ENCODE measurements around the gene ABCG4. TPM values are rescaled to one million over a fixed set of nuclear protein-coding genes. Genes with fewer than 3 reads are reported as not detected.

ABCG4 gene
- total RNA-seq, 1 experiment from 2014 or later, result 1.9 TPM

GRCh38 chr11:119187123-119187892 is 38.5 kb downstream of the ABCG4 start:
- no peaks in the 10 kb centered on the region for H3K27me3 ChIP-seq (ENCODE audit: insufficient read depth, low read length)
- H3K4me3 ChIP-seq (replicated peaks in 1 of 2; ENCODE audit: low read depth in 1 of 2, low read length in 2 of 2), result no peak overlapping the region
- BruUV-seq (replicated peaks), result no TSS peak
- no peak overlapping the region for H3K4me2 ChIP-seq (ENCODE audit: low read length)
- ChIA-PET RAD21 (ENCODE audit: low non-redundant PET in 1 of 2, low total read pairs in 2 of 2, uncharacterized antibody in 2 of 2, unreplicated experiment in 2 of 2) (no interaction called here), CTCF (no interaction called here), POLR2A (interaction anchor here (0.7 kb wide), 1 partner anchor 690 kb away, joined by 3 read pairs; no protein-coding TSS in a partner anchor)
- no peak overlapping the region for H3K27ac ChIP-seq (ENCODE audit: low read depth, low read length)
- no peaks in the 10 kb centered on the region for H4K20me1 ChIP-seq (ENCODE audit: insufficient read depth)
- no peak overlapping the region for H2AFZ ChIP-seq (ENCODE audit: low read depth, low read length, poor library complexity, severe bottlenecking)
- no peaks in the 10 kb centered on the region for H3K9me3 ChIP-seq (ENCODE audit: control insufficient read depth in 1 of 2, insufficient read depth in 1 of 2, low read depth in 1 of 2, low read length in 2 of 2)
- DNase-seq (ENCODE audit: low read depth, low spot score) (no peak), ATAC-seq (no peak)
- intact Hi-C loops (cut with micrococcal nuclease), result no loop called here
- H3K79me2 ChIP-seq (ENCODE audit: insufficient read depth, low read length), result no peaks in the 10 kb centered on the region
- TF ChIP-seq EGR1 (IDR thresholded peaks at IDR 0.05; ENCODE audit: low read depth) (no peak), CBX3 (IDR thresholded peaks at IDR 0.05; ENCODE audit: low read depth) (no peak), ATF3 (IDR thresholded peaks at IDR 0.05) (no peak), ELF1 (IDR thresholded peaks at IDR 0.05; ENCODE audit: borderline replicate concordance, low read depth) (no peak), POLR2AphosphoS5 (IDR thresholded peaks at IDR 0.05; ENCODE audit: low read depth, low read length) (no peak), SIN3A (IDR thresholded peaks at IDR 0.05; ENCODE audit: low read depth) (no peak), TCF7L2 (IDR thresholded peaks at IDR 0.05; ENCODE audit: borderline replicate concordance, extremely low read depth, insufficient read depth, insufficient read length) (no peak), JUND (IDR thresholded peaks at IDR 0.05) (no peak), ZFX (IDR thresholded peaks at IDR 0.05) (no peak), YY1 (IDR thresholded peaks at IDR 0.05; ENCODE audit: extremely low read depth, insufficient replicate concordance, low read depth, low read length) (no peak), EZH2phosphoT487 (IDR thresholded peaks at IDR 0.05; ENCODE audit: borderline replicate concordance) (no peak), SP1 (IDR thresholded peaks at IDR 0.05; ENCODE audit: low read depth) (no peak), POLR2A (IDR thresholded peaks at IDR 0.05; ENCODE audit: borderline replicate concordance, extremely low read depth, insufficient read depth, insufficient read length) (no peak), SRF (IDR thresholded peaks at IDR 0.05; ENCODE audit: low read depth) (no peak)
- TF ChIP-seq, protein P1, sequence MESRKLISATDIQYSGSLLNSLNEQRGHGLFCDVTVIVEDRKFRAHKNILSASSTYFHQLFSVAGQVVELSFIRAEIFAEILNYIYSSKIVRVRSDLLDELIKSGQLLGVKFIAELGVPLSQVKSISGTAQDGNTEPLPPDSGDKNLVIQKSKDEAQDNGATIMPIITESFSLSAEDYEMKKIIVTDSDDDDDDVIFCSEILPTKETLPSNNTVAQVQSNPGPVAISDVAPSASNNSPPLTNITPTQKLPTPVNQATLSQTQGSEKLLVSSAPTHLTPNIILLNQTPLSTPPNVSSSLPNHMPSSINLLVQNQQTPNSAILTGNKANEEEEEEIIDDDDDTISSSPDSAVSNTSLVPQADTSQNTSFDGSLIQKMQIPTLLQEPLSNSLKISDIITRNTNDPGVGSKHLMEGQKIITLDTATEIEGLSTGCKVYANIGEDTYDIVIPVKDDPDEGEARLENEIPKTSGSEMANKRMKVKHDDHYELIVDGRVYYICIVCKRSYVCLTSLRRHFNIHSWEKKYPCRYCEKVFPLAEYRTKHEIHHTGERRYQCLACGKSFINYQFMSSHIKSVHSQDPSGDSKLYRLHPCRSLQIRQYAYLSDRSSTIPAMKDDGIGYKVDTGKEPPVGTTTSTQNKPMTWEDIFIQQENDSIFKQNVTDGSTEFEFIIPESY (IDR thresholded peaks at IDR 0.05; ENCODE audit: extremely low read depth, insufficient replicate concordance, low read length), result no peak
- H3K36me3 ChIP-seq (ENCODE audit: control insufficient read depth in 1 of 2, insufficient read depth in 2 of 2, low read length in 2 of 2), result no peaks in the 10 kb centered on the region
- peaks cover 4 to 17% of the 10 kb centered on the region in 2 experiments; a peak in 3 of 4 replicates for H3K4me1 ChIP-seq (ENCODE audit: control insufficient read depth in 1 of 2, insufficient read depth in 2 of 2, low read length in 2 of 2)
- H3K9me2 ChIP-seq (ENCODE audit: insufficient read depth), result no peaks in the 10 kb centered on the region
- H3K9ac ChIP-seq (ENCODE audit: low read length), result no peak overlapping the region
